HG02610 (cell line): Measurements from ENCODE around the gene FER.

ENCODE experiments used
- ATAC-seq: cut with Tn5 transposase; IDR thresholded peaks from one replicate; pipeline ENCODE4 v1.9.1; 2021; ENCODE audit warnings: mild to moderate bottlenecking, moderate library complexity; ENCODE audit not compliant: unreplicated experiment

The FER gene

GRCh38 chr5:109223531-109223930 is 475.8 kb downstream of the FER start:
- ATAC-seq: no peak

GRCh38 chr5:109224276-109224882 is 476.7 kb downstream of the FER start:
- ATAC-seq: no peak

GRCh38 chr5:109225716-109226625 is 478.3 kb downstream of the FER start:
- ATAC-seq: no peak

DNA sequence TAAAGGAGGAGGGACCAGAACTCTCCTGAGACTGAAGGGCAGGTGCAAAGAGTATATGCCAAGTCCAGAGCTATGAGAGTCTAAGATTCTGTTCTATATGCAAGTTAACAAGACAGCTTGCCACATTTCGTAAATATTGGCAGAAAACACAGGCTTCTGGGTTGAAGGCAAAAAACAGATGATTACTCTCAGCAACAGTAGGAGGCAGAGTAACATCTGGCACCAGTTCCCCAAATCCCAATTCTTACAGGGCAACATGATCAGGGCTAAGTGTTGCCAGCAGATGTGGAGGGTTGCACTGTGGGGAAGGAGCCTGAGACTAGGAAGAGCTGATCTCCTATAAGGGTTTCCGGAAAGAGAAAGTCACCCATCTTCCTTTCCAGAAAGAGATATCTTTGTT is 482.7 kb downstream of the FER start:
- no peak for ATAC-seq

DNA sequence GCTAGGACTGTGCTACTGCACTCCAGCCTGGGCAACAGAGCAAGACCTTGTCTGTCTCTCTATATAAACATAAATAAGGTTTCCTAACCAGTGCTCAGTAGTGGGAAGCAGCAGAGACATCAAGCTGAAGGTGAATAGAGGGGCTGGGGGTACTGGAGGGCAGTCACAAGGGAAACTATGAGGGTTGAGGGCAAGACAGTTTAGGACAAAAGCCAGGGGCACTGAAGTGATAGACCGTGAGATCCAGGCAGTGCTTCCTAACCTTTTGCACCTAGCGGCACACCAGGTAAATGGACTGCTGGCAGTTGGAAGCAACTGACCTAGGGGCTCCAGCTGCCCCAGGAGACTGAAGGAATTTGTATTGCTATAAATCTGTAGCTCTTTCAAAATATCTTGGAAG is 483.6 kb downstream of the FER start:
- ATAC-seq: no peak

- no peak for ATAC-seq
These were observed 486.7 kb downstream of the FER start for GRCh38 chr5:109234381-109234780.

- ATAC-seq: no peak
These were observed 491.8 kb downstream of the FER start for GRCh38 chr5:109239456-109239855.

DNA sequence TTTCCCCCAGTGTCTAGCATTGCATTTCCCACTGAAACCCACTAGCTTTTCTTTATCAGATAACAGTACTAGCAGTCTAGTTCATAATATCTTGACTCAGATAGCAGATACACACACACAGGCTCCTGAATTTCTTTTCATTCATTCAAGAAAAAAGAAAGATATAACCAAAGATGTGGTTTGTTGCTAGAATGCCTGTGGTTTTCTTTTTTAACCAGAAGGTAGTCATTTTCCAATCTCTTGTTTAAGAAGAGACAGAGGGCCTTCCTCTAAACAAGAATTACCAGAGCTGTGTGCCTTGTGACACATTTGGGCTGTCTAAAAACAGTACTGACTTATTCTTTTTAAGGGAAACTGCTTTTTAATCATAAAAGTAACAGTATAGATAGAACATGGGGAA is 494.8 kb downstream of the FER start:
- peak; percentile 54 for ATAC-seq

DNA sequence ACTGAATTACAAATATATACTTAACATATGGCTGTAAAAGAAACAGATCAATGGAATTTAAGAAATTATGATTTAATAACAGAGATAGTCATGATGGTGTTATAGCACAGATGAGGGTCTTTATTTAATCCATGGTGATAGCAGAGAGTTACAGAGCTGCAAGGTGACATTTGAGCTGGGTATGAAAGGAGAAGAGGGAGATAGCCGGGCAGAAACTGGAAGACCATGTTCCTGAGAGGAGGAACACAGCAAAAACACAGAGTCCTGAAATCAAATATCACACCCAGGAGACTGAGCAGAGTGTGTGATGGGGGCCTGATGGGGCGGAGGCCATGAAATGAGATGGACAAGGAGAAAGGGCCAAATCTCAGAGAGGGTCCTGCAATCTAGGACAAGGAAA is 498.7 kb downstream of the FER start:
- ATAC-seq: no peak
